Activated naive CD4-positive, alpha-beta T cell treated with anti-CD3 and anti-CD28 coated beads, Interleukin-2, amount 50 U/mL, for 16 hours (primary cell): ENCODE results near the gene CCDC47.
"Not testable (repeated sequence)": the region's sequence is repeated elsewhere in the genome, so short reads cannot be mapped to it uniquely, and the experiment has no call there.

Source experiments
- DNase-seq: peaks from one replicate; pipeline ENCODE4 v3.0.0-alpha.2; 2020

CCDC47 gene, protein sequence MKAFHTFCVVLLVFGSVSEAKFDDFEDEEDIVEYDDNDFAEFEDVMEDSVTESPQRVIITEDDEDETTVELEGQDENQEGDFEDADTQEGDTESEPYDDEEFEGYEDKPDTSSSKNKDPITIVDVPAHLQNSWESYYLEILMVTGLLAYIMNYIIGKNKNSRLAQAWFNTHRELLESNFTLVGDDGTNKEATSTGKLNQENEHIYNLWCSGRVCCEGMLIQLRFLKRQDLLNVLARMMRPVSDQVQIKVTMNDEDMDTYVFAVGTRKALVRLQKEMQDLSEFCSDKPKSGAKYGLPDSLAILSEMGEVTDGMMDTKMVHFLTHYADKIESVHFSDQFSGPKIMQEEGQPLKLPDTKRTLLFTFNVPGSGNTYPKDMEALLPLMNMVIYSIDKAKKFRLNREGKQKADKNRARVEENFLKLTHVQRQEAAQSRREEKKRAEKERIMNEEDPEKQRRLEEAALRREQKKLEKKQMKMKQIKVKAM

DNA sequence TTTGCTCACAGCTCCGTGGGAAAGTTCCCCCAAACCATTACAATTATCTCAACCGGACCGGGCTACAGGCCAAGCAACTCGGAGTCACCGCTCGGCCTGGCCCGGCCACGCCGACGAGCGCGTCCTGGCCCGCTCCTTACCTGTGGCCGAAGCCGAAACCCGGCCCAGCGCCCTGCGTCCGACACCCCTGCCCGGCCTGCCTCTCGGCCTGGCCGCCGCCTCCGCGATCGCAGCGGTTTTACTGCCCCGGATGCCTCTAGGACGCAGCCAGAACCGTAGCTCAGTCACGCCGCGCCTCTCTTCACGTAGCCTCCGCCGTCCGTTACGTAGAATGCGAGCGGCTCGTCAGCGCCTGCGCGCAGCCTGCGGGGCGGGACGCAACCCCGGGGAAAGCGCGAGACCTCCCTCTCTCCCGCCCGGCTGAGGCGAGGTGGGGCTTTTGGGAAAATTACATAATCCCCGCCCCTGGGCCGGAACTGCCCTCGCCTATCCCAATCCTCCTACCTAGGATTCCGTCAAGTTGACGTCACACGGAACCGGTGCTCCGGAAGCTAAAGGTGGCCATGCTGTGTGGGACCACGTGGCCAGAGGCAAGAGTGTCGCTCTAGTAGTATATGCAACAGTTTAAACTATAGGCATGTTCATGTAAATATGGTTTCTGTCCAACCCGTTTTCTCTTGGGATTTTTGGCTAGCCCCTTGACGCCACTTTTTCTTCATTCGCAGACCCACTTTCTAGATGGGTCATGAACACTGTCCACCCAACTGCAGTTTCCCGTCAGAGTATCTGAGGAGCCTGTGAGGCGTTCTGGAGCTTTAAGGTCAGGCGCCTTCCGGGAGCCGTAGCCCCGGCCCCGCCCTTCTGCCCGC is at the start of gene CCDC47:
CCDC47 (minus strand) TSS at position 326 of the 869 bp plus-strand sequence. CDS start 7,422 bp downstream, outside the sequence.
- peak; percentile 98 for DNase-seq

DNA sequence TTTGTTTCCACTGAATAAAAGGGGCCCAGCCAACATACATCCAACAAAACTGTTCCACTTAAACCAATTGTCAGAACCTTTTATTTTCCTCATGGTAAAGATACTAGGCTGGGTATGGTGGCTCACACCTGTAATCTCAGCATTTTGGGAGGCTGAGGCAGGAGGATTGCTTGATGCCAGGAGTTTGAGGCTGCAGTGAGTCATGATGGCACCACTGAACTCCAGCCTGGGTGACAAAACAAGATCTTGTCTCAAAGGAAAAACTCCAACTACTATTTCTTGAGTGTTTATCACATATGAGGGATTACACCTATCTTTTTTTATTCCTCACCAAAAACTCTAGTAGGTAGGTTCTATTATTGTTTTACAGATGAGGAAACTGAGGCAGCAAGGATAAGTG is 49.1 kb upstream of the CCDC47 start:
- no peak for DNase-seq

DNA sequence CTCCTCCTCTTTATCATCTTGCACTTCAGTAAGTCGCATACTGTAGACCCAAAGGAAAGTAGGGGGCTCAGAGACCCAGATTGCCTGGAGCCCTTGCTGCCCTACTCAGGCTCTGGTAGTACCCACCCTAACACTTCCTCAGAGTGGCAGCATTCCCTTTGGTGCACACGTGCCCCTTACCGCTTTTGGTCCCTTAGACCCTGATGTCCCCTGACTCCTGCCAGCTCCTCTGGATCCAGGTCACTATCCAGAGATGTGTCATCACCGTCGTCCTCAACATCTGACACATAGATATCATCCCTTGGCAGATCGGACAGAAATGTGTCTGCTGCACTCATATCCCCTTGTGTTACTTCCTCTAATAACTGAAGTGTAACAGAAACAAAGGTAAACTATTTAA is 48.4 kb upstream of the CCDC47 start:
- no peak for DNase-seq

DNA sequence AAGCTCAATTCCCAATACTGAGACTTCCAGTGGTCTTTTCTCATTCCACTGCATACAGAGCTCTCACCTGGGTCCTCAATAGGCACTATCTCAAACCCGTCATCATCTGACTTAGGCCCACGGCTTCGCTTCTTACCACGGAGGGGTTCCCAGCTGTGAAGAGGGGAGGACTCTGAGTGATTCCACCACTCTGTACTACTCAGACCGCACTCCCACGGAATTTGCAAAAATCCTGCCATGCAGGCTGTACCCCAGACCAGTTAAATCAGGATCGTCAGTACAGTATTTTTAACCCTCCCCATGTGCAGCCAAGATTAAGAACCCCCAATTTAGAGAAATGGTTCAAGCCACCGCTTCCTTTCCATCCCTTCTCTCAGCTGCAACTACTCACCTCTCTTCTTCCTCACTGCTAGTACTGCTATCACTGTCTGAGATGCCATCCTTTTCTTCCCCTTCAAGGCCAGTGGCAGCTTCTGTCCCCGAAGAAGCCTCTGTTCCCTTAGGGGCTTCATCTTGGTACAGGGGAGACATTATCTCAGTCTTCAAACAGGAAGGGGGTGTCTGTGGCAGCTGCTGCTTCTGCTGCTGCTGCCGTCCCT is 47.7 kb upstream of the CCDC47 start:
- DNase-seq, result no peak

DNA sequence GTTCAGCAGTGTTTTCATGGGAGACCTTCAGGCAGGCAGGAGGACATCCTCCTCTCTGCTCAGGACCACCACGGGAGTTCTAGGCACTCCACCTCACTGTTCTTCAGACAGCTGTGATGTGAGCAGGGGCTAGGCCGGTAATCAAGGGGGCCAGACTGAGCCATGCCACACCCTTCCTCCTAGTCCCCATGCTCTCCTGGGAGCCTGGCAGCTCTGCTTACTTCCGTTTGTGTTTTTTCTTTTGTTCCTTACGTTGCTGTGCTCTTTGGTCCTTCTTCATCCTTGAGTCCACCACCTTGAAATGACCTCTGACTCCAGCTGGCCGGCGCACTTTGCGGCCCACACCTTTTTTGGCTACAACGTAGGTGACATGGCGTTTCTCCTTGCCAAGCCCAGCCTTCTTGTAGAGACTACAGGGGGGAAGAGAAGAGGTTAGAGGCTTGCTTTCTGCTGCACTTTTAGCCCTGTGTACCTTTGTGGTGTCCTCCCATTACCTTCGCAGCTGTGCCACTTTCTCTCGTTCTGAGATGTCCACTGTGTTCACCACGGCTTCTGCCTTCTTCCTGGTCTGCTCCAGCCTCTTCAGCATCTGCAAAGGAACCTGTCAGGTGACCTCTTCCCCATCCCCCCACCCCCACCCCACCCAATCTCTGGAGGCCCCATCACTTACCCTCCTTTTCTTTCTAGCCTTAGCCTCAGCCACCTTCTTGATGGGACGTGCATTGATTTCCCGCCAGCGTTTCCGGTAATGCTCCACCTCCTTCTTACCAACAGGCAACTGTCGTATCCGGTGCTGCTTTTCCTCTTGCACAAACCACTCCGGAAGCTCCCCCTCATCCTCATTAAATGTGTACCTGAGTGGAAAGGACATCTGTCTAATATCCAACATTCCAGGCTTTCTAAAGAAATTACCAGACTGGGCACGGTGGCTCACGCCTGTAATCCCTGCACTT is 46.5 kb upstream of the CCDC47 start:
- DNase-seq, result no peak

DNA sequence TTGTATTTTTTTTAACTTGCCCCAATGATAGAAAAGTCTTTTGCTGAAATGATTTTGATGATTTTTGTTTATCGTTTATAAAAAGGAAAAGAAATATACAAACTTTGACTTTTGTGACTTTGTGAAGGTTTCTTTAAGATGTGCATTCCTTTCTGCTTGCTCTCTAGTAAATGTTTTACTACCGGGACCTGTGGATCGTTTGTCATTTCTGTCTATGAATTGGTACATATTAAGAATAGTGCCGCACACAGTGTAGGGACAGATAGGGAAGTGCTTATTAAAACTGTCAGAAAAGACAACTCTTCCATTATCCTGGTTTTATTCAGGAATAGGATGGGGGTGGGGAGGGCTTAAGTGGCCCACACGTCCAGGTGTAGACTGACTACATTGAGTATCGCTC is 45.7 kb upstream of the CCDC47 start:
- DNase-seq, result no peak

DNA sequence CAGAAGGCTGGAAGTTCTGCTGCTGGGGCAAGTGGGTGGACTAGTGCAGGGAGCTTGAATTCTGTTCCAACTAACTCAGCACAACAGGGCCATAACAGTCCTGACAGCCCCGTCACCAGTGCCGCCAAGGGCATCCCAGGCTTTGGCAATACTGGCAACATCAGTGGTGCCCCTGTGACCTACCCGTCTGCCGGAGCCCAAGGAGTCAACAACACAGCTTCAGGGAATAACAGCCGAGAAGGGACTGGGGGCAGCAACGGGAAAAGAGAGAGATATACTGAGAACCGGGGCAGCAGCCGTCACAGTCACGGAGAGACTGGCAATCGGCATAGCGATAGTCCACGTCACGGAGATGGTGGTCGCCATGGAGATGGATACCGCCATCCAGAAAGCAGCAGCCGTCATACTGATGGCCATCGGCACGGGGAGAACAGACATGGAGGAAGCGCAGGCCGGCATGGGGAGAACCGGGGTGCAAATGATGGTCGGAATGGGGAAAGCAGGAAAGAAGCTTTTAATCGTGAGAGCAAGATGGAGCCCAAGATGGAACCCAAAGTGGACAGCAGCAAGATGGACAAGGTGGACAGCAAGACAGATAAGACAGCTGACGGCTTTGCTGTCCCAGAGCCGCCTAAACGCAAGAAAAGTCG is 44.5 kb upstream of the CCDC47 start:
- no peak for DNase-seq

DNA sequence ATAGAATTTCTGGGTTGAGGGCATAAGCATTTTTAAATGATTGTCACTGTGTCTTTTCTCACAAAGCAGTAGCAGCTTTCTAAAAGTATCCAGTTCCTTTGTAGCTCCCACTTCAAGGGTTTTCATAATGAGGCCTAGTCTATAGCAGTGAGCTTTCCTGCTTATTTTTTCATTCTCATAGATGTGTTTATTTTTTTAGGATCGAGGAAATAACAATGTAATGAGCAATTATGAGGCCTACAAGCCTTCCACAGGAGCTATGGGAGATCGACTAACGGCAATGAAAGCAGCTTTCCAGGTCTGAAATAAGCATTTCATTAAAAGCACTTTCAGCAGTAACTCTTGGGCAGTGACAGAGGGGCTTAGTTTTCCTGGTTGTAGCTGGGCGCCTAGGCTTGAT is 43.3 kb upstream of the CCDC47 start:
- no peak for DNase-seq

DNA sequence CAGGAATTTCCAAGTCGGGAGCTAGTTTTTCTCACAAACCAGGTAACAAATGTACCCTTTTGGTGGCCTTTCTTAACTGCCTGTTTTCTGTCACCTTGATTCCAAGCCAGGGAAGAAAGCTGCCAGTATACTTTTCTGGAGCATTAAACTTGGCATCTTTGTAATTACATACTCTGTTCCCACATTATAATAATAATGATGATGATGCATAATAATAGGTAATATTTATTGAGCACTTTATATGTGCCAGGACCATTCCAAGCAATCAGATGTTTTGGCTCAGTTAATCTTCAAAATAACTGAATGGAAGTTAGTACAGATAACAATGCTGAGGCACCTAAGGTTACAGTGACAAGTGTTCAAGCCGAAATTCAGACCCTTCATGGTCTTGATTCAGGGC is 42.7 kb upstream of the CCDC47 start:
- DNase-seq, result no peak

DNA sequence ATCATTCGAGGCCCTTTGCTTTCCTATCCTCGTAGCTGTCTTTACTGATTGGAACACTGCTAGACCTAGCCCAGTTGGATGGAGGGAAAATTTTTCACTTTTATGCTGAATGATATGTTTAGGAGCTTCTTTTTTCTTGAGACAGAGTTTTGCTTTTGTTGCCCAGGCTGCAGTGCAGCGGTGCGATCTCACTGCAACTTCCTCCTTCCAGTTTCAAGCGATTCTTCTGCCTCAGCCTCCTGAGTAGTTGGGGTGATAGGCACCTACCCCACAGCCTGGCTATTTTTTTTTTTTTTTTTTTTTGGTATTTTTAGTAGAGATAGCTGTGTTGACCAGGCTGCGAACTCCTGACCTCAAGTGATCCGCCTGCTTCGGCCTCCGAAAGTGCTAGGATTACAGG is 36.6 kb upstream of the CCDC47 start:
- no peak for DNase-seq

DNA sequence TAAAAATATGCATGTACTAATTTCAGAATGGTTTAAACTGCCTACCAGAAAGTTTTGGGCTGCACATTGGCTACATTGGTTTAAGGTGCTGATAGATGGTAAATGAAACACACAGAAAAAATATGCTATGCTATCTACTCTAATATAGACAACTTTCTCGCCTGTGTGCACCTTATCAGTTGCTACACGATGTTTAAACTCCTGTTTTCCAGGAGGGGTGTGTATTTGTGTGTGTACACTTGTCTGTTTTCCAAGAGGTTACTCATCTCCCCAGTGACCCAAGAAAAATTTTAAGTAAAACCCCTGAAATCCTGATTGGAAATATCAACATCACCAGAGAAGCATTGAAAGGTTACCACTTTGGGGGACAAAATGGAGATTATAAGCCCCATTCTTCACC is 32.2 kb upstream of the CCDC47 start:
- DNase-seq, result no peak

DNA sequence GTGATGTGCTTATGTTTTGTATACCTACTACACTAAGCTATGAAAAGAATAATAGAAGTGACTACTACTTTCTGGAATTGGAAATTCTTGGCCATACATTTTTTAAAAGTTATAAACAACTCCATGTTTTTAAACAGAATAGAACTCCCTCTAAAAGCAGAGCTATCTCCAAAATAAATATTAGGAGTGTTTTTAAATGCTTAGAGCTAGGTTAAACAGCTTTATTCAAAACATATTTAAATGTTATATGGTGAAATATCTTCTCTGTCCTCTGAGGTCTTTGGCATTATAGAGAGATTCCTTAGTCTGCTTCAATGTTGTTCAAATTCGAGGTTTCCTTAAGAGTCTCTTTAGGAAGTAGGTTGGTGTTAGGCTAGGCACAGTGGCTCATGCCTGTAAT is 30.9 kb upstream of the CCDC47 start:
- no peak for DNase-seq

DNA sequence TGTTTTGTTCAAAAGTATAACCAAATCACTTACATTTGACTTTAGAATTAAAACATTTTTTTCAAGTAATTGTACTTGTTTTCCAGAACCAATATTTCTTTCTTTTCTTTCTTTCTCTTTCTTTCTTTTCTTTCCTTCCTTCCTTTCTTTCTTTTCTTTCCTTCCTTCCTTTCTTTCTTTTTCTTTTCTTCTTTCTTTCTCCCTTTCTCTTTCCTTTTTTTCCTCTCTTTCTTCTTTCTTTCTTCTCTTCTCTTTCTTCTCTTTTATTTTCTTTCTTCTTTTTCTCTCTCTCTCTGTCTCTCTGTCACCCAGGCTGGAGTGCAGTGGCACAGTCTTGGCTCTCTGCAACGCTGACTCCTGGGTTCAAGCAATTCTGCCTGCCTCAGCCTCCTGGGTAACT is 27.4 kb upstream of the CCDC47 start:
- no peak for DNase-seq

DNA sequence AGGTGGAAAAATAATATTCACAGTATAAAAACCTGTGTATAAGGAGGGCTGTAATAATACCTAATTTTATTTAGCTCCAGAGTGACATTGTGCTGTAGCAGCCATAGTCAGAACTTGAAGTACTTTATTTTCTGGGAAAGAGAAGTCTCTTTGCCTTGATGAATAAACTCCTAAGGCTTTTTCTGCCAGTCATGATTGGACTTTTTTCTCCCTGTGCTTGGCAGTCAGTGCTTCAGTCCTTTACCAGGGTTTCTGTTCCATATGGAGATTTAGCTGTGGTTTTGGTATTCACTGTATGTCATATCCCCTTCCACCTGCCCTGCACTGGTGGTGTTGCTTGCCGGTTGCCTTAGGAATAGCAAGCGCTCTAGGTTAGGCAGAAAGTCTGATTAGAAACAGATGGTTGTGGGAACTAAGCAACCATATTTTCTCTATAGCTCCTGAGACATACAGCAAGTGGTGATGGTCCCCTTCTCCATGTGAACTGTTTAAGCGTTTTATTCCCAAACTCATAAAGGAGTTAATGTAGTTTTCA is 25.2 kb upstream of the CCDC47 start:
- DNase-seq, result no peak

DNA sequence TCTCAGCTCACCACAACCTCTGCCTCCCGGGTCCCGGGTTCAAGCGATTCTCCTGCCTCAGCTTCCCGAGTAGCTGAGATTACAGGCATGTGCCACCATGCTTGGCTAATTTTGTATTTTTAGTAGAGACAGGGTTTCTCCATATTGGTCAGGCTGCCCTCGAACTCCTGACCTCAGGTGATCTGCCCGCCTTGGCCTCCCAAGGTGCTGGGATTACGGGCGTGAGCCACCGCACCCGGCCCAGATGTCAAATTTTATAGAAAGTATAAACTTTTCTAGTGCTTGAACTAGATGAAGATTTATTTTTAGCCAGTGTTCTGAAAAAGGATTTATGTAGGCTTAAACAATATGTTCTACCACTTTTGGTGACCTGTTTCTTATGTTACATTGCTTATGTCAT is 23.0 kb upstream of the CCDC47 start:
- DNase-seq, result not testable (repeated sequence)

DNA sequence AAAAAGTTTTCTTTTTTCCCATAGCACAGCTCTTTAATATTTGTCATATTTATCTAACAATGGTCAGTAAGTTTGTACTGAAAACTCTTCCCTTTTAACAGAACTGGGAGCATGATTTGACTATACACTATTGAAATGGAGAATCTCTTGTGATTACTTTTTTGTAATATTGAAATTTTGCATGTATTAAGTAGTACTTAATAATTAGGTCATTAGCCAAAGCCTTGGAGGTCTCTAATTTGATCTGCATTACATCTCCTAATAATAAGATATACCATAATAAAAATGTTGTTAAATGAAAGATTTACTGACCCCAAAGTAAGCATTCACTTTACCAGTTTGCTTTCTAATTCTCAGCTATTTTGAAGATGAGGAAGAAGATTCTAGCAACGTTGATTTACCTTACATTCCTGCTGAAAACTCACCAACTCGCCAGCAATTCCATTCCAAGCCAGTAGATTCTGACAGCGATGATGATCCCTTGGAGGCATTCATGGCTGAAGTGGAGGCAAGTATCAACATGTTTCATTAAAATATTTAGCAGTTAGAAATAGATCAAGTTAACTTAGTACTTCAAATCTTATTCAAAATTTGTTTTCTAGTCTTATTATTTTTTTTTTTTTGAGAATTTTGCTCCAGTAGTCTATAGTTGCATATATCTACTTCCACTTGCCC is 18.8 kb upstream of the CCDC47 start:
- DNase-seq, result no peak

DNA sequence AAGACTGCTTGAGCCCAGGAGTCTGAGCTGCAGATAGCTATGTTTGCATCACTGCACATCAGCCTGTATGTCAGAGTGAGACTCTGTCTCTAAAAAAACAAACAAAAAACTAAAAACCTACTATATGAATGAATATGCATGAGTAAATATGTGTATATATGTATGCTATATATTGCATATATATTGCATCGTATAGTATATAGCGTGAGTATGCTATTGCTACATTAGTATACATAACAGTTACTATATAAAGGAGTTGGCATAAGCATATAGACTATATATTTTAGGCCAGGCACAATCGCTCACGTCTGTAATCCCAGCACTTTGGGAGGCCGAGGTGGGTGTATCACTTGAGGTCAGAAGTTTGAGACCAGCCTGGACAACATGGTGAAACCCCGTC is 16.7 kb upstream of the CCDC47 start:
- no peak for DNase-seq

DNA sequence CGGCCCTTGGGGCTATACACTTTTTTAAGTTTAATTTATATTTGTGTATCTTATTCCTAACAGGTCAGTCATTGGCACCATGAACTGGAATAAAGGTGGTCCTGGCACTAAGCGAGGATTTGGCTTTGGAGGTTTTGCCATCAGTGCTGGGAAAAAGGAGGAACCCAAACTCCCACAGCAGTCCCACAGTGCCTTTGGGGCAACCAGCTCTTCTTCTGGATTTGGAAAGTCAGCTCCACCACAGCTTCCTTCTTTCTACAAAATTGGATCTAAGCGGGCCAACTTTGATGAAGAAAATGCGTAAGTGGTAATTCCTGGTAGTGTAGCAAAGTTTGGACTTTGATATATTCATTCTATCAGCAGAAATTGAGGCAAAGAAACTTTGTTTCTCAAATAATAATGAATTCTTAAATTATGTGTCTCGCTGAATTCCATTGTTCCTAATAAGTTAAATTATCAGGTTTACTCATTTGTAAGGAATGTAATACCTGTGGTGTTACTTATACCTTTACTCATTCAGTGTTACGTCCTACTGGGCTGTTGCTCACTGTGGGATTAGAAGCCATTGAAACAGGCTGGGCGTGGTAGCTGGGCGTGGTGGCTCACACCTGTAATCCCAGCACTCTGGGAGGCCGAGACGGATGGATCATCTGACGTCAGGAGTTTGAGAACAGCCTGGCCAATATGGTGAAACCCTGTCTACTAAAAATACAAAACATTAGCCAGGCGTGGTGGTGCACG is 13.7 kb upstream of the CCDC47 start:
- DNase-seq, result no peak

DNA sequence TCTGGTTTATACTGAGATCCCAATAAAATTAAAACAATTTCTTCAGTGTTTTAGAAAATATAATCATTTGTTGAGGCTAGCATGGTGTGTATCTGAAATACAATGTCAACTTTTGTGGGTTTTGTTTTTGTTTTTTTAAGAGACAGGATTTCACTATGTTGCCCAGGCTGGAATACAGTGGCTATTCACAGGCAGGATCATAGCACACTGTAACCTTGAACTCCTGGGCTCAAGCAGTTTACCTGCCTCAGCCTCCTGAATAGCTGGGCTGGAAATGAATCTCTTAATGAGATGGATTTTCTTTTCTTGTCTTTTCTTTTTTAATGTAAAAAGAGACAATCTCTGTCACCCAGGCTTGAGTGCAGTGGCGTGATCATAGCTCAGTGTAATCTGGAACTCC is 12.7 kb upstream of the CCDC47 start:
- DNase-seq, result no peak

DNA sequence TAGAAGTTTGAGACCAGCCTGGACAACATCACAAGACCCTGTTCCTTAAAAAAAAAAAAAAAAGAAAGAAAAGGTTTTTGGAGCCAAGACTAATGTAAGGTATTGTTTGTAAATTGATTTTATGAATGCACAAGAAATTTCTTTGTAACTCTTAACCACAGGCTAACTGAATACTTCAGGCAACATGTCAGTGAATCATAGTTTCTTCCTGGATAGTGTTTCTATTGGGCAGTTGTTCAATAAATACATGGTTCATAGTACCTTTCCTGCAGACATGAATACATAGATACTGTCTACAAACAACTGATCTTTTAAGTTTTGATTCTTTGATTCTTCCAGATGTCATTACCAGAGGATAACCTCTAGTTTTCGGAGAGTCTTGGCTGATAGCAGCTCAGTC is 12.2 kb upstream of the CCDC47 start:
- no peak for DNase-seq
